H1 (cell line): ENCODE data around the gene IFNK. TPM values are rescaled to one million over a fixed set of nuclear protein-coding genes. Genes with fewer than 3 reads are reported as not detected.

Experiments
- JUND ChIP-seq: IDR thresholded peaks from 2 replicates; pipeline ENCODE4 v1.6.1; 2011; ENCODE audit warnings: mild to moderate bottlenecking, improper control_type of control experiment, low read length
- TEAD4 ChIP-seq: IDR thresholded peaks from 2 replicates; pipeline ENCODE4 v1.6.1; 2012; ENCODE audit warnings: low read depth, low read length, inconsistent platforms, mixed read lengths
- polyA plus RNA-seq, 7 experiments: library from polyadenylated mRNA; depleted of rRNA in 3 of 7; stranded (reverse) in 5 of 7; unstranded in 2 of 7; fragments of >200 nt in 5 of 7; fragments of 200-250 nt in 2 of 7; gene quantifications; 1 replicate in 5 of 7; 2 replicates in 1 of 7; 4 replicates in 1 of 7; pipeline versions ENCODE4 v1.2.1 to v1.2.3, GENCODE V29; 2011 to 2013; ENCODE audit warnings: missing spikeins in 2 of 7, mixed read lengths in 2 of 7
- total RNA-seq: library from RNA; stranded (reverse); fragmentation: NEBNext Ultra II Directional; extraction: Animal tissue kit (Norgen Biotek cat#: 25700); gene quantifications from 2 replicates; pipeline ENCODE4 v1.2.1, GENCODE V29; 2021
- TF ChIP-seq, protein P1 (sequence below): fragments of 300-600 bp; sonication (generic); IDR thresholded peaks from 2 replicates; pipeline ENCODE4 v1.7.1; 2012; ENCODE audit warnings: low read length, moderate library complexity, mild to moderate bottlenecking, inconsistent platforms; ENCODE audit not compliant: insufficient replicate concordance

IFNK gene
- total and polyA plus RNA-seq, 2 of the 8 experiments (the other 6 are each of a cell fraction or from before 2014, with no cell fraction given) = not detected

DNA sequence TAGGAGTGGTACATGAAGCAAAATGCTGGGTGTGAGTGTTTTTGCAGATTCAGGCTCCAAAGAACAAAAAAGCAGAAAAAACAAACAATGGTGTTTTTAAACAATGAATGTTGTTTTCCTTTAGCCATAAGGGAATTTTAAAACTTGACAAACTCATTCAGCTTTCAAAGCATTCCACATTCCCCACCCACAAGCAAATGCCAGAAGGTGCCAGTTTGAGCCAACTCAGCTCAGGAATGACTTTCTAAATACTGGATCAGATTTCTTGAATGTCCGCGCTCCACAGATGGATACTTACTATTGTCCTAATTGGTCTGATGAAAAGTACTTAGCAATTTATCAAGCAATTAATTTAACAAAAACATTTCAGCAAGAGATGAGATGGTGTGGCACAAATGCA lies 18.4 kb downstream of the IFNK start (continued):
- TF ChIP-seq, protein P1, sequence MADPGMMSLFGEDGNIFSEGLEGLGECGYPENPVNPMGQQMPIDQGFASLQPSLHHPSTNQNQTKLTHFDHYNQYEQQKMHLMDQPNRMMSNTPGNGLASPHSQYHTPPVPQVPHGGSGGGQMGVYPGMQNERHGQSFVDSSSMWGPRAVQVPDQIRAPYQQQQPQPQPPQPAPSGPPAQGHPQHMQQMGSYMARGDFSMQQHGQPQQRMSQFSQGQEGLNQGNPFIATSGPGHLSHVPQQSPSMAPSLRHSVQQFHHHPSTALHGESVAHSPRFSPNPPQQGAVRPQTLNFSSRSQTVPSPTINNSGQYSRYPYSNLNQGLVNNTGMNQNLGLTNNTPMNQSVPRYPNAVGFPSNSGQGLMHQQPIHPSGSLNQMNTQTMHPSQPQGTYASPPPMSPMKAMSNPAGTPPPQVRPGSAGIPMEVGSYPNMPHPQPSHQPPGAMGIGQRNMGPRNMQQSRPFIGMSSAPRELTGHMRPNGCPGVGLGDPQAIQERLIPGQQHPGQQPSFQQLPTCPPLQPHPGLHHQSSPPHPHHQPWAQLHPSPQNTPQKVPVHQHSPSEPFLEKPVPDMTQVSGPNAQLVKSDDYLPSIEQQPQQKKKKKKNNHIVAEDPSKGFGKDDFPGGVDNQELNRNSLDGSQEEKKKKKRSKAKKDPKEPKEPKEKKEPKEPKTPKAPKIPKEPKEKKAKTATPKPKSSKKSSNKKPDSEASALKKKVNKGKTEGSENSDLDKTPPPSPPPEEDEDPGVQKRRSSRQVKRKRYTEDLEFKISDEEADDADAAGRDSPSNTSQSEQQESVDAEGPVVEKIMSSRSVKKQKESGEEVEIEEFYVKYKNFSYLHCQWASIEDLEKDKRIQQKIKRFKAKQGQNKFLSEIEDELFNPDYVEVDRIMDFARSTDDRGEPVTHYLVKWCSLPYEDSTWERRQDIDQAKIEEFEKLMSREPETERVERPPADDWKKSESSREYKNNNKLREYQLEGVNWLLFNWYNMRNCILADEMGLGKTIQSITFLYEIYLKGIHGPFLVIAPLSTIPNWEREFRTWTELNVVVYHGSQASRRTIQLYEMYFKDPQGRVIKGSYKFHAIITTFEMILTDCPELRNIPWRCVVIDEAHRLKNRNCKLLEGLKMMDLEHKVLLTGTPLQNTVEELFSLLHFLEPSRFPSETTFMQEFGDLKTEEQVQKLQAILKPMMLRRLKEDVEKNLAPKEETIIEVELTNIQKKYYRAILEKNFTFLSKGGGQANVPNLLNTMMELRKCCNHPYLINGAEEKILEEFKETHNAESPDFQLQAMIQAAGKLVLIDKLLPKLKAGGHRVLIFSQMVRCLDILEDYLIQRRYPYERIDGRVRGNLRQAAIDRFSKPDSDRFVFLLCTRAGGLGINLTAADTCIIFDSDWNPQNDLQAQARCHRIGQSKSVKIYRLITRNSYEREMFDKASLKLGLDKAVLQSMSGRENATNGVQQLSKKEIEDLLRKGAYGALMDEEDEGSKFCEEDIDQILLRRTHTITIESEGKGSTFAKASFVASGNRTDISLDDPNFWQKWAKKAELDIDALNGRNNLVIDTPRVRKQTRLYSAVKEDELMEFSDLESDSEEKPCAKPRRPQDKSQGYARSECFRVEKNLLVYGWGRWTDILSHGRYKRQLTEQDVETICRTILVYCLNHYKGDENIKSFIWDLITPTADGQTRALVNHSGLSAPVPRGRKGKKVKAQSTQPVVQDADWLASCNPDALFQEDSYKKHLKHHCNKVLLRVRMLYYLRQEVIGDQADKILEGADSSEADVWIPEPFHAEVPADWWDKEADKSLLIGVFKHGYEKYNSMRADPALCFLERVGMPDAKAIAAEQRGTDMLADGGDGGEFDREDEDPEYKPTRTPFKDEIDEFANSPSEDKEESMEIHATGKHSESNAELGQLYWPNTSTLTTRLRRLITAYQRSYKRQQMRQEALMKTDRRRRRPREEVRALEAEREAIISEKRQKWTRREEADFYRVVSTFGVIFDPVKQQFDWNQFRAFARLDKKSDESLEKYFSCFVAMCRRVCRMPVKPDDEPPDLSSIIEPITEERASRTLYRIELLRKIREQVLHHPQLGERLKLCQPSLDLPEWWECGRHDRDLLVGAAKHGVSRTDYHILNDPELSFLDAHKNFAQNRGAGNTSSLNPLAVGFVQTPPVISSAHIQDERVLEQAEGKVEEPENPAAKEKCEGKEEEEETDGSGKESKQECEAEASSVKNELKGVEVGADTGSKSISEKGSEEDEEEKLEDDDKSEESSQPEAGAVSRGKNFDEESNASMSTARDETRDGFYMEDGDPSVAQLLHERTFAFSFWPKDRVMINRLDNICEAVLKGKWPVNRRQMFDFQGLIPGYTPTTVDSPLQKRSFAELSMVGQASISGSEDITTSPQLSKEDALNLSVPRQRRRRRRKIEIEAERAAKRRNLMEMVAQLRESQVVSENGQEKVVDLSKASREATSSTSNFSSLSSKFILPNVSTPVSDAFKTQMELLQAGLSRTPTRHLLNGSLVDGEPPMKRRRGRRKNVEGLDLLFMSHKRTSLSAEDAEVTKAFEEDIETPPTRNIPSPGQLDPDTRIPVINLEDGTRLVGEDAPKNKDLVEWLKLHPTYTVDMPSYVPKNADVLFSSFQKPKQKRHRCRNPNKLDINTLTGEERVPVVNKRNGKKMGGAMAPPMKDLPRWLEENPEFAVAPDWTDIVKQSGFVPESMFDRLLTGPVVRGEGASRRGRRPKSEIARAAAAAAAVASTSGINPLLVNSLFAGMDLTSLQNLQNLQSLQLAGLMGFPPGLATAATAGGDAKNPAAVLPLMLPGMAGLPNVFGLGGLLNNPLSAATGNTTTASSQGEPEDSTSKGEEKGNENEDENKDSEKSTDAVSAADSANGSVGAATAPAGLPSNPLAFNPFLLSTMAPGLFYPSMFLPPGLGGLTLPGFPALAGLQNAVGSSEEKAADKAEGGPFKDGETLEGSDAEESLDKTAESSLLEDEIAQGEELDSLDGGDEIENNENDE = no peak
- TF ChIP-seq TEAD4 (no peak), JUND (no peak)
